HG02588 (cell line): ENCODE measurements around the gene POLR2L.

Experiments
- ATAC-seq: cut with Tn5 transposase; IDR thresholded peaks from one replicate; pipeline ENCODE4 v1.9.1; 2021; ENCODE audit warnings: mild to moderate bottlenecking, moderate library complexity; ENCODE audit not compliant: unreplicated experiment

Gene POLR2L

DNA sequence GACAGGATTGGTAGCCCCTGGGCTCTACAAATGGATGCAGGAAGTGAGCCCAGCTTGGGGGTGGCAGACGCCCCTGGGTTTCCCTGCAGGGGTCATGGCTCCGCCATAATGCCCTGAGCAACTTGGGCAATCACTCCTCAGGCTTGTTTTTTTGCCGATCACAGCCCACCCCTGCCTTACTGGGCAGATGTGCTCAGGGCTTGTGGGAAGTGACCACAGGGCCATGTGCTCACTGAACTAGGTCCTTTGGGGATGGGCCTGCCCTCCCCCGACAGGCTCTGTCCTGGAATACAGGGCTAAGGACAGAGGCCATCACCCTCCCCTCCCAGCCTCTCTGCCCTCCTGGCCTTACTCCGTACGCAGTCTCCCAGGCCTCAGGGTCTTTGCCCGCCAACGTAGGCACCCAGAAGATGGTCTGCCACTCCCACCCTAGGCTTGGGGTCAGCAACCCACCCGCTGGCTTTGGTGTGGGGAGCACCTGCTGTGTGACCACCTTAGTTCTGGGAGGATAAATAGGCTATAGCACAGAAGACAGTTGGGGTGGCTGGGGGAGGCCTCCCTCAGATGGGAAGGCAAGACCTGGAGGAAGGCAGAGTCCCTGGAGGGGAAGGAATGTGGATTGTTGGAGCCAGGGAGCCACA is 28.8 kb downstream of the POLR2L start:
- ATAC-seq, result no peak

DNA sequence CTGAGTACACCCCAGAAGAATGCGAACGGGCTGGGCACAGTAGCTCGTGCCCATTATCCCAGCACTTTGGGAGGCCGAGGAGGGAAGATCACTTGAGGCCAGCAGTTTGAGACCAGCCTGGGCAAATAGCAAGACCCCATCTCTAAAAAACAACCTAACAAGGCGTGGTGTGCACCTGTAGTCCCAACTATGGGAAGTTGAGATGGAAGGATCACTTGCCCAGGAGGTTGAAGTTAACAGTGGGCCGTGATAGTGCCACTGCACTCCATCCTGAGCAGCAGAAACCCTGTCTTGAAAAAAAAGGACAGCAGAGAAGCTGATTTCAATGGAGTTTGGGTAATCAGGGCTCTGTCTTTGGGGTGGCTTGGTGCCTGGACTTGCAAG is 29.3 kb downstream of the POLR2L start:
- ATAC-seq, result no peak

DNA sequence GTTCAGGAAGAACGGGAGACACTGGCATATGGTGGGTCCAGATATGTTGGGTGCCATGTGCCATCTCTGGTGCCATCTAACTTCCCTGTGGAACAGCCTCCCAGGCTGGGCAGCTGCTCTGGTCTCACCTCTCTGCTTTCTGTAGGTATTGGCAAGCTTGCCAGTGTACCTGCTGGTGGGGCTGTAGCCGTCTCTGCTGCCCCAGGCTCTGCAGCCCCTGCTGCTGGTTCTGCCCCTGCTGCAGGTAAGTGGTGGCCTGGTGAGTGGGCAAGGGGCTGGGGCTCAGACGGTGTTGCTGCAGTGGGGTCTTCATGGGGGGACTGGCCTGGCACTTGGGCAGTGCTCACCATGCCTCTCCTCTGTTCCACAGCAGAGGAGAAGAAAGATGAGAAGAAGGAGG is 29.9 kb downstream of the POLR2L start:
- no peak for ATAC-seq

DNA sequence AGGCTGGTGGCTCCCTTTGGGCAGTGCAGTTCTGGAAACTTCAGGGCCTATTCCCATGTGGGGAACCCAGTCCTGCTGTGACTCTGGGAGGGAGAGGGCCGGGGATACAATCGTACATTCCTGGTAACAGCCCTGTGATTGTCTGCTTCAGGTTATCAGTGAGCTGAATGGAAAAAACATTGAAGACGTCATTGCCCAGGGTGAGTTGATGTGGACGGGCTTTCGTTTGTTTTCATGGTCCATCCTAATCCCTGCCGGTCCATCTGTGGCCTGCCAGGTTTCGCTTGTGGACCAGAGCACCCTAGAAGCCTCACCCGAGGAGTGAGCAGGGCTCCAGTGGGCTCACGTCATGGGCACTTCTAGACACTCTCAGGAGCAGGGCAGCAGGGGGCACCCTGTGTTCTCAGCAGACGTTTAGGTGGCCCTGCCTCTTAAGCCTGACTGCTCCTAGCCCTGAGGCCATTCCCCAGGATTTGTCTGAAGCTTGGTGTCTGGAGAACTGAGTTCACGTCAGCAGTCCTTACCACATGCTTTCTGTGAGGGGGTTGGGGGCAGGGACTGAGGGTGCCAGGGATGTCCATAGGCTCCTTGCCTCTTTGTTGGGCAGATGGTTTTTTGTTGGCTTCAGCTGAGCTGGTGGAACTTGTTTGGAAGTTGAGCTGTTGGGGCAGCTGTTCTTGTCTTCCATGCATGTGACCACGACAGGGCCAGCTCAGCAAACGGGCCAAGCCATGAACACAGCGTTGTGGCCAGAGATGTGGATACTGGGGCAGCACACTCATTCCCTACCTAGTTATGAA is 30.7 kb downstream of the POLR2L start:
- ATAC-seq, result no peak

DNA sequence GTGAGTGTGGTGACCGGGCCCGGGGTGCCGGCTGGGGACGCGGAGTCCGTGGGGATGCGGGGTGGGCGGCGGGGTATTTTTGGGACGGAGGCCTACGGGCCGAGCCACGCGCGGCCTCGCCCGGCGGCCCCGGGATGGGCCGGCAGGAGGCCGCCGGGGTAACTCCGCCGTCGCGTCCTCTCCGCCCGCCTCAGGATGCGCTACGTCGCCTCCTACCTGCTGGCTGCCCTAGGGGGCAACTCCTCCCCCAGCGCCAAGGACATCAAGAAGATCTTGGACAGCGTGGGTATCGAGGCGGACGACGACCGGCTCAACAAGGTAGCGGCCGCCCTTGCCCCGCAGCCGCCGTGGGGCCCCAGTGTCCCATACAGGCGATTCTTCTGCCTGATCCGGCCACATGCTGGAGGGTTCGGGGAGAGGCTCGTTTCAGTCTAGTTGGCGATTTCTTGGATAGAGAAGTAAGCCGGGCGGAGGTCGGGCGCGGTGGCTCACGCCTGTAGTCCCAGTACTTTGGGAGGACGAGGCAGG is 32.2 kb downstream of the POLR2L start:
- no peak for ATAC-seq

DNA sequence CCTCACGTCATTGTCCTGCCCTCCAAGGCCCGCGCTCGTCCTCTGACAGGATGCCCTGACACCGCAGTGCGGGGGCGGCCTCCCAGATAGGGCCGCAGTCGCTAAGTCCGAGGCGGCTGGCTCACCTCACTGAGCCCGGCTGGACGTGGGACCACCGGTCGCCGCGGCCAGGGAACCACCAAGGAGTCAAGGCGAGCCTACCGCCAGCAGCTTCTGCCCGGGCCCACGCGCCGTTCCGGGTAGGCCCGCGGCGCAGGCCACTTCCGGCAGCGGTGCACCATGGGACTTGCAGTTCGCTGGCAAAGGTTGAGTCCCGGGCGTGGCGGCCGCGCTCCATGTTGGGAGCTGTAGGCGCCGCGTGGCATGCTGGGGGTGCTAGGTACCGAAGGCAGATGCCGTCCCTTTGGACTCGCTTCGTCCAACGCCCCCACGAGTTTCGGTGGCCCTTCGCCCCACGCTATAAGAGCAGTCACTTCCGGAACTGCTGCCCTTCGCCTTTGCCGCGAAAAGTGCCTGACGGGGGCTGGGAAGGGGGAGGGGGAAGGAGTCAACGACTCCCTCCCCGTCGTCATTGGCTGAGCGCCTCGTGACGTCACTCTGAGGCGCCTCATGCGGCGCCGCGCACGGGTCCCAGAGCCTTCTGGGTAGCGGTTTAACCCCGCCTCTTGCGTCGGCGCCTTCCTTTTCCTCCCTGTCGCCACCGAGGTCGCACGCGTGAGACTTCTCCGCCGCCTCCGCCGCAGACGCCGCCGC is 32.9 kb downstream of the POLR2L start, which contains the start of gene RPLP2:
RPLP2 (plus strand) TSS at position 681 of the 753 bp plus-strand sequence. CDS start 268 bp downstream, outside the sequence.
- peak; percentile 79 for ATAC-seq

DNA sequence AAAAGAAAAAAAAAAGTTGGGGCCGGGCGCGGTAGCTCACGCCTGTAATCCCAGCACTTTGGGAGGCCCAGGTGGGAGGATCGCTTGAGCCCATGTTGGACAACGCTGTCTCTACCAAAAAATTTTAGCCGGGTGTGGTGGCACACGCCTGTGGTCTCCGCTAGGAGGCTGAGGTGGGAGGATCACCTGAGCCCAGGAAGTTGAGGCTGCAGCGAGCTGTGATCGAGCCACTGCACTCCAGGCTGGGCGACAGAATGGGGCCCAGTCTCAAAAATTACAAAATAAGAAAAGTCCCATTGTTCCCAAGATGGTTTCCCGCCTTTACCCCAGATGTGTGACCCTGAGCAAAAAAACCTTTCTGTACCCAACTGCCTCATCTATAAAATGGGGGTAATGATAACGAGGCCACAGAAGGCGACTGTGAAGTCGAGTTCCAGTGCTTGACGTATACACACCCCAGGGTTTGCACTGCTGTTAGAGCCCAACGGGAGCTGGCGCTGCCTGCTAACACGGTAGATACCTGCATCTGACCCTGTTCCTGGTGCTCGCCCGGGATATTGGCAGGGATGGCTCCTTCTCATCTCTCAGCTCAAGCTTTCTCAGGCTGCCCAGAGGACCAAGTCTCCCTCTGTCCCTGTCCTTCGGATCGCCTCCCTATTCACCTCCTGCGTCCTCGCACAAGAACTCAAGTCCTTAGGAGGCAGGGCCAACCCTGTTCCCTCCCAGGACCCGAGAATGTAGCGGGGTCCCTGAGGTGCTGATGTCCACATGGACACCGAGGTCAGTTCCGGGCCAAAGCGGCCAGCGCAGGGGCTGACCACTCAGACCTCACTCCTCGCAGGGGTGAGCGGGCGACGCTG is 33.7 kb downstream of the POLR2L start:
- no peak for ATAC-seq

DNA sequence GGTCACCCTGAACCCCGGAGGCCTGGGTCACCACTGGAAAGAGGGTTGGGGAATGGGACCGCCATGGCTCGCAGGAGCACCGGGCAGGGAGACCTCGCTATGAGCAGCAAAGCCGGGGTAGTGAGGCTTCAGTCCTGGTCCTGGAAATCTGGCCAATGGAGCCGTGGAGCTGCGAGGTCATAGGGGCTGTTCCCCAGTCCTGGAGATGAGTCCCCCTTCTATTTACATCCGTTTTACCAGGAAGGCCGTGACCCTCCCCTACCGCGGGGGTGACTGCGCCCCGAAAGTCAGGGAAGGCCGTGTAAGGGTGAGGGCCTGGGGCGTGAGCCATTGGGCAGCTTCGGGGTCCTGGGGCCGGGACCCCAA is 37.7 kb downstream of the POLR2L start:
- no peak for ATAC-seq

DNA sequence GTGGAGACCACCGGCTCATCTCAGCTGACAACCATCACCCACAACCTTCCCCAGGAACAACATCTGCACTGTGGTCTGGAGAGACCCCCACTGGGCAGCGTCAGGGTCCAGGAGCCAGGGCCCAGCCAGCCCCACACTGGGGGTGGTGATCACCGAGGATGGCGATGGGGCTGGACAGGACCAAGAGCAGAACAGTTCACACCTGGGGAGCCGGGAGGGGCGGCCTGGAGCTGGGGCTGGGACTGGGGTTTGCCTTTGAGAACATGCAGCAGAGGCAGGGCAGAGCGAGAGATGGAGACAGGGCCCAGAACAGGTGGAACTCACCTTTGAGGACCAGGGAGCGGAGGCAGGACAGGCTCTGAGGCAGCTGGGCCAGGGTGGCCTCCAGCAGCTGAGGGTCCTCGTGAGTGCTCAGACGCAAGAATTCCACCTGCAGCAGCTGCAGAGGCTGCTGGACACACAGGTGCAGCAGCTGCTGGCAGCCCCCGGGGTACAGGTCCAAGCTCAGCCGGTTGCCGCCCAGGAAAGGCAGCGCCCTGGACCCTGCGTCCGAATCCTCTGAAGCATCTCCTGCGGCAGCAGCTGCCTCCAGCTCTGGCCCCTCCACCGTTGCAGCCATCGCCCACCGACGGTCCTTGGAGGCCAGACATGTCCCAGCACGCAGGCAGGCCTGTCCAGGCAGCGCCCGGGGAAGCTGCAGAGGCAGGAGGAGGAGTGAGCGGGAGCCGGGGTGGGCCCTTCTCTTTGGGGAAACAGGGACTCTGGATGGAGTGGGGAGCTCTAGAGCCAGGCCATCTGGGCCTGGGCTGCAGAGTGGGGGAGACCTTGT is 38.3 kb downstream of the POLR2L start:
- no peak for ATAC-seq

DNA sequence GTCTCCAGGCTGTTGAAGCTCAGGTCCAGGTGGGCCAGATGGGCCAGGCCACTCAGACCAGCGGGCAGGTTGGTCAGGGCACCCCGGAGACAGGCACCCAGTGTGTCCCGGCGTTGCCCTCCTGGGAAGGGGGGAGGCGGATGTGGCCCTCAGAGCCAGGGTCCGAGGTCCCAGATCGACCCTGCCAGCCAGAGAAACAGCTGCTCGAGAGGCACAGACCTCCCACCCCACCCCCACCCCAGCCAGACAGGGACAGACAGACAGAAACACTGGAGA is 38.9 kb downstream of the POLR2L start:
- no peak for ATAC-seq

DNA sequence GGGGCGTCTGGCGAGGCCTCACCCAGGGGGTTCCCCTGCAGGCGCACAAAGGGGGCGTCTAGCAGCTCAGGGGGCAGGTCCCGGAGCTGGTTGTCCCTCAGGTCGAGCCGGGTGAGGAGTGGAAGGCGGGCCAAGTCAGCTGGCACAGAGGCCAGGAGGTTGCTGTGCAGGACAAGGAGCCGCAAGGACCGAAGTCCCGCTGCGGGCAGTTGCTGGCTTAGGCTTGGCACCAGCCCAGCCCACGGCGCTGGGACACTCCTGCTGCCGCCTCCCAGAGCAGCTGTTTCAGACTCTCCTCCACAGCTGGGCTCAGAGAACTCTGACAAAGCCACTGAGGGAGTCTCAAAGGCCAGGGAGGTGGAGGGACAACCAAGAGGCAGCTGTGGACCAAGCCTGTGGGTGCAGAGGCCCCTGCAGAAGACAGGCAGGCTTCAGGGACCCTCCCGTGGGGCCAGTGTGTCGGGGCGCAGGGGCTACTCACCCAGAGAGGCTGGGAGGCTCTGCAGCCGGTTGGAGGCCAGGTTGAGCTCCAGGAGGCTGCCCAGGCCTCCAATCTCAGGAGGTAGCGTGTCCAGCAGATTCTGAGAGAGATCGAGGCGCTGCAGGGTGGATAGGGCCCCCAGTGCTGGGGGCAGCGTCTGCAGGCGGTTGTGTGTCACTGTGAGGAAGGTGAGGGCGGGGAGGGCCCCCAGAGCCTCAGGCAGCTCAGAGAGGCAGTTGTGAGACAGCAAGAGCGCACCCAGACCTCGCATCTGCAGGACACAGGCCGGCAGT is 39.4 kb downstream of the POLR2L start:
- ATAC-seq, result no peak

DNA sequence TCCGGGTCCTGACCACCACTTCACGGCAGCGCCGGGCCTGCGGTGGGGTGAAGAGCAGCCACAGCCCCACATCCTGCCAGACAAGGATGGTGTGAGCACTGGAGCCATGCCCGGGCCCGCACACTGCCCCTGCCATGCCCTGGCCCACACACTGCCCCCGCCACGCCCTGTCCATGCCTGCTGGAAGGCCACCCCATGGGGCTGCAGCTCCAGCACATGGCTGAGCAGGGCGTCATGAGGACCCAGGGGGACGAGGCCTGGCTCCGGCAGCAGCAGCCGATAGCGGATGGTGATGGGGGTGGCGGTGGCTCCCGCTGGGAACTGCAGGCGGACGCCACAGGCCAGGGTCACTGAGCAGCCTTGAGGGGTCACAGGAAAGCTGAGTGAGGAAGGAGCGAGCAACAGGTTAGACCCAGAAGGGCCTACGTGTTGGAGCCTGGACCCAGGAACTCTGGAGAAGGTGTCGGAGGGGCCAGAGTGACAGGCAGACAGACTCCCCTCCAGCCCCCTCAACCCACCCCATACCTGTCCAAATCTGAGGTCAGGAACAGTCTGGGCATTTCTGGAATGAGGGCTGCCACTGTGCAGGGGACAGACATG is 40.2 kb downstream of the POLR2L start:
- no peak for ATAC-seq

DNA sequence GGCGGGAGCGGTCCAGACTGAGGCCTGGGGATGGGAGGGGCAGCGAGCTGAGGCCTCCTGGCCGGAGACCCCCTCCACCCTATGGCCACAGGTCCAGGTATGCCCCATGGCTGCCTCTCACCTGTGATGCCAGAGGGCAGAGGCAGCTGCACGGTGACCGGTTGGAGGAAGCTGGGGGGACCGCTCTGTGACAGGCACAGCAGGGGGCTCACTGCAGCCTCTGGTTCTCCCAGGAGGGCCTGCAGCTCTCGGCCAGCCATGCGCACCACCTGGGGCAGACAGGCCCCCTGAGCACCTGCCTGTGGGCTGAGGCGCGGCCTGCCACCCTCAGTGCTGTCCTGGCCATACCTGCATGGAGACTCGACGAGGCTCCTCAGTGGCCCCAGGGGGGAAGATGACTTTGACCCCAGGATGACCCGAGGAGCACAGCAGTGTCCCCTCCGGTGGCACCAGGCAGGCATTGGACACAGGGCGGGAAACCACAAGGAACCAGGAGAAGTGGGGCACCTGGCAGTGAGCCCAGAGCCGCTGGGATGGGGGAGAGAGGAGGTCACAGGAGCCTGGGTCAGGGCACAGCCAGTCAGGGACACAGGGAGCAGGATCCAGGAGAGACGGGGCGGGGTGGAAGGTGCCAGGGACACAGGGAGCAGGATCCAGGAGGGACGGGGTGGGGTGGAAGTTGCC is 41.1 kb downstream of the POLR2L start:
- no peak for ATAC-seq

DNA sequence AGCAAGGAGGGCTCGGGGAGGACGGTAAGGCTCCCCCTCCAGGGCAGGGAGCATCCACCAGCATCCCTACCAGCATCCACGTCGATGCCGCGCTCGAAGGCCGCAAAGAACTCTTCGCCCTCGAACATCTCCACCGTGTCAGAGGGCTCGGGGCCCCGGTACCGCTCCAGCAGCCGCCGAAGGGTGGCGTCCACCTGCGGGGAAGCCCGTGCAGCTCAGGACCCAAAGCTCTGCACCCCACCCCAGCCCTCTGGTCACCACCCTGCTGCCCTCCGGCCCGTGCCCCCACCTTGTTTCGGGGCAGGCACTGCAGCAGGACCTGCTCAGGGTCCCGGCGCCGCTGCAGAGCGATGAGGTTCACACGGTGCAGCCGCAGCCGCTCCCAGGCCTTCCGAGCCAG is 41.9 kb downstream of the POLR2L start:
- ATAC-seq, result no peak

DNA sequence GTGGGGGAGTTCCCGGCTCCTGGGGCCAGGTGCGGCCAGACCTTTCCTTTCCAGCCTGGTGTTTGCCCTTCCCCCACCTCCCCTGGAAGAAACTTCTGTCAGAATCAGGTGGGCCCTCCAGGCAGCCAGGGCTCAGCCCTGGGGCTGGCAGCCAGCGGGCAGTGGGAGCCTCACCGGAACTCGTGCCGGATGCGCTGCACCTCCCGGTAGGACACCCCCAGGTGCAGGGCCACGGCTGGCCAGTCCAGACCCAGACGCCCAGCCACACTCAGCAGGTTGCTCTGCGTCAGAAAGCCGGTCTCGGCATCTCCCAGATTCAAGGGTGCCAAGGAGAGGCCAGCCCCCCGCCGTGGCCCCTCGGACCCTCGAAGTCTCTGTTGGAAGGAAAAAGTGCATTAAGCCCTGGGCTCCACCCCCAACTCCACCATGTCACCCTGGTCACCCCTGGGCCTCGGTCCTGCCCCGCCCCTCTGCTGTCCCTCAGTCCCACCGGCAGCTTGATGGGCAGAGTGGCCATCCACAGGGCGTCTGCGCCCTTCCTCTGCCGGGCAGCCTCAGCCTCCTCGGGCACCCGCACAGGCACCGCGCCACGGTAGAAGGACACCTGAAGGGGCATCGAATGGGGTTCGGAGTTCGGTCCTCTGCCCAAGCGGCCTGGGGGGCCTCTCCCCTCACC is 42.5 kb downstream of the POLR2L start:
- ATAC-seq, result no peak

DNA sequence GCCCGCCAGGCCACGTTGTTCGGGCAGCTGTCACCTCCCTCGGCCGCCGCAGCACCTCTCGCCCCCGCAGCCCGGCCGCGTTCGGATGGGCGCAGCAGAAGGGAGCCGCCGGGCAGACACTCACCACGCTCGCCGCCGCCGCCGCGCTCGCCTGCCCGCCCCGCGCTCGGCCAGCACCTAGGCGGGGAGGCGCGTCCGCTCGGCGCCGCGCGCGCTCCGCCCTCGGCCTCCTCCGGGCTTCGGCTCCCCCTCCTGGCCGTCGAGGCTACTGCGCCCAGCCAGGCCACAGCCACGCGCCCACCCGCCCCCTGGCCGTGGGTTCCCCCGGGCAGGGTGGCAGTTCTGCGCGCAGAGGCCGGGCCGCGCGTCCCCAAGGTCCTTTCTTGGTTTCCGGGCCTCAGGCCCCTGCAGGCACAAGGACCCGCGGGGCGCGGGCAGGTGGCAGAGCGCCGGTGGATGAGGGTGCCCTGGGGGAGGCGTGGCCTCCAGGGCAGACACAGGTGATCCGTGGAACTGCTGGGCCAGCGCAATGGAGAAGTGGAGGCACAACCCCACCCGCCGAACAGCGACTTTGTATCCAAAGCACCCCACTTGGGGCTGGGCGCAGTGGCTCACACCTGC is 44.1 kb downstream of the POLR2L start, which contains the start of gene SLC25A22:
SLC25A22 (minus strand) TSS at position 189 of the 621 bp plus-strand sequence. CDS start 3,275 bp downstream, outside the sequence.
- ATAC-seq, result peak; percentile 59
